Measurements from ENCODE around the gene MFSD2A. TPM values are rescaled to one million over a fixed set of nuclear protein-coding genes. Genes with fewer than 3 reads are reported as not detected.

The MFSD2A gene
- total RNA-seq, 3 donors from 2014 or later = 3.0 to 61.5 (median 7.9) TPM

GRCh38 chr1:40011198-40011597 lies 56.3 kb downstream of the MFSD2A start:
- Histone ChIP-seq H3K9me3 (no peaks in the 10 kb centered on the region), H3K36me3 (no peaks in the 10 kb centered on the region), H3K27me3 (no peaks in the 10 kb centered on the region), H3K4me3 (no peak overlapping the region), H3K4me1 (no peaks in the 10 kb centered on the region), H3K27ac (no peak overlapping the region)
- TF ChIP-seq POLR2A (IDR thresholded peaks at IDR 0.05) (no peak), POLR2AphosphoS5 (IDR thresholded peaks at IDR 0.05) (no peak)
- TF ChIP-seq, protein P1, sequence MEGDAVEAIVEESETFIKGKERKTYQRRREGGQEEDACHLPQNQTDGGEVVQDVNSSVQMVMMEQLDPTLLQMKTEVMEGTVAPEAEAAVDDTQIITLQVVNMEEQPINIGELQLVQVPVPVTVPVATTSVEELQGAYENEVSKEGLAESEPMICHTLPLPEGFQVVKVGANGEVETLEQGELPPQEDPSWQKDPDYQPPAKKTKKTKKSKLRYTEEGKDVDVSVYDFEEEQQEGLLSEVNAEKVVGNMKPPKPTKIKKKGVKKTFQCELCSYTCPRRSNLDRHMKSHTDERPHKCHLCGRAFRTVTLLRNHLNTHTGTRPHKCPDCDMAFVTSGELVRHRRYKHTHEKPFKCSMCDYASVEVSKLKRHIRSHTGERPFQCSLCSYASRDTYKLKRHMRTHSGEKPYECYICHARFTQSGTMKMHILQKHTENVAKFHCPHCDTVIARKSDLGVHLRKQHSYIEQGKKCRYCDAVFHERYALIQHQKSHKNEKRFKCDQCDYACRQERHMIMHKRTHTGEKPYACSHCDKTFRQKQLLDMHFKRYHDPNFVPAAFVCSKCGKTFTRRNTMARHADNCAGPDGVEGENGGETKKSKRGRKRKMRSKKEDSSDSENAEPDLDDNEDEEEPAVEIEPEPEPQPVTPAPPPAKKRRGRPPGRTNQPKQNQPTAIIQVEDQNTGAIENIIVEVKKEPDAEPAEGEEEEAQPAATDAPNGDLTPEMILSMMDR (IDR thresholded peaks at IDR 0.05) = no peak
- DNase-seq (ENCODE audit: low spot score in 2 of 2) = no peak
- intact Hi-C loops (cut with DNase I; ENCODE audit: low total_unique reads) = no loop called here

DNA sequence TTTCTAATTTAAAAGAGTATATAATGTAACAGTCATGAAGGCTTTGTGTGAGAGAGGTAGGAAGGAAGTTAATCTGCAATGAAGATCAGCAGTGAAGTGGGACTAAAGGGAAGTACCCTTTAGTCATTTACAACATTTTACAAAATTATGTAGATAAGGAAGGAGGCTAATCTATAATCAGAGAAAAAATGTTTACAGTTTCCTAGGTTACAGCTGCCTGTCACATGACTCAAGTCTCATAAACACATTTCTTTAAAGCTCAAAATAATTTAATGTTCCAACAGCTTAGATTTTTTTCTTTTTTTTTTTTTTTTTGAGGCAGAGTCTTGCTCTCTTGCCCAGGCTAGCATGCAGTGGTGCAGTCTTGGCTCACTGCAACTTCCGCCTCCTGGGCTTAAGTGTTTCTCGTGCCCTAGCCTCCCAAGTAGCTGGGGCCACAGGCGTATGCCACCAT lies 59.3 kb downstream of the MFSD2A start:
- intact Hi-C loops (cut with DNase I; ENCODE audit: low total_unique reads) = no loop called here
- DNase-seq (ENCODE audit: low spot score in 2 of 2) = no peak
- no peaks in the 10 kb centered on the region for H3K9me3 ChIP-seq
- no peaks in the 10 kb centered on the region for H3K27me3 ChIP-seq
- H3K27ac ChIP-seq = no peak overlapping the region
- TF ChIP-seq, protein P1 (IDR thresholded peaks at IDR 0.05) = no peak
- TF ChIP-seq POLR2A (IDR thresholded peaks at IDR 0.05) (no peak), POLR2AphosphoS5 (IDR thresholded peaks at IDR 0.05) (no peak)
- H3K4me1 ChIP-seq = no peaks in the 10 kb centered on the region
- H3K4me3 ChIP-seq = no peak overlapping the region
- no peaks in the 10 kb centered on the region for H3K36me3 ChIP-seq

GRCh38 chr1:40014812-40015594 lies 60.1 kb downstream of the MFSD2A start:
- no peaks in the 10 kb centered on the region for H3K27me3 ChIP-seq
- H3K9me3 ChIP-seq = no peaks in the 10 kb centered on the region
- no peak overlapping the region for H3K4me3 ChIP-seq
- H3K27ac ChIP-seq = no peak overlapping the region
- H3K4me1 ChIP-seq = no peaks in the 10 kb centered on the region
- no peak for TF ChIP-seq POLR2A (IDR thresholded peaks at IDR 0.05)
- TF ChIP-seq POLR2AphosphoS5 (IDR thresholded peaks at IDR 0.05) = no peak
- TF ChIP-seq, protein P1 (IDR thresholded peaks at IDR 0.05) = no peak
- no peaks in the 10 kb centered on the region for H3K36me3 ChIP-seq
- intact Hi-C loops (cut with DNase I; ENCODE audit: low total_unique reads) = no loop called here
- no peak for DNase-seq (ENCODE audit: low spot score in 2 of 2)

GRCh38 chr1:40017951-40018575 lies 63.1 kb downstream of the MFSD2A start:
- no peak for TF ChIP-seq POLR2A (IDR thresholded peaks at IDR 0.05)
- TF ChIP-seq POLR2AphosphoS5 (IDR thresholded peaks at IDR 0.05) = no peak
- TF ChIP-seq, protein P1 (IDR thresholded peaks at IDR 0.05) = no peak
- no peaks in the 10 kb centered on the region for H3K36me3 ChIP-seq
- intact Hi-C loops (cut with DNase I; ENCODE audit: low total_unique reads) = no loop called here

More at GRCh38 chr1:40017951-40018575, 63.1 kb downstream of the MFSD2A start:
- Histone ChIP-seq H3K27ac (no peak overlapping the region), H3K4me3 (no peak overlapping the region), H3K4me1 (no peaks in the 10 kb centered on the region), H3K27me3 (no peaks in the 10 kb centered on the region), H3K9me3 (no peaks in the 10 kb centered on the region)
- DNase-seq (ENCODE audit: low spot score in 2 of 2) = no peak

Other genes with a start within 250 kb of the MFSD2A start
- 10 to 100 TPM; 41.3 to 49.2 (median 45.9) TPM for gene PPIE, start 216.3 kb upstream of the MFSD2A start, total RNA-seq
- gene OXCT2, start 183.8 kb upstream of the MFSD2A start, total RNA-seq = under 1 TPM in 2 of 3 donors, not detected in 1; 0.32 to 0.66 TPM
- gene BMP8B, start 166.3 kb upstream of the MFSD2A start, total RNA-seq = 1 to 10 TPM in 1 of 3 donors, under 1 TPM in 2; 0.48 to 1.3 (median 0.59) TPM
- 10 to 100 TPM; 10.1 to 30.3 (median 19.3) TPM for gene TRIT1, start 71.6 kb upstream of the MFSD2A start, total RNA-seq
- gene MYCL, start 53.2 kb upstream of the MFSD2A start, total RNA-seq = 1 to 10 TPM in 1 of 3 donors, under 1 TPM in 2; 0.32 to 5.3 (median 0.98) TPM
- 100 to 1,000 TPM; 244 to 285 (median 244) TPM for gene CAP1, start 85.6 kb downstream of the MFSD2A start, total RNA-seq
- gene PPT1, start 142.1 kb downstream of the MFSD2A start, total RNA-seq = 100 to 1,000 TPM in 2 of 3 donors, 10 to 100 TPM in 1; 84.0 to 126 (median 108) TPM
- gene RLF, start 206.2 kb downstream of the MFSD2A start, total RNA-seq = 10 to 100 TPM; 19.5 to 39.2 (median 25.9) TPM